HepG2 (cell line): ENCODE results near the gene IL27RA. TPM values are rescaled to one million over a fixed set of nuclear protein-coding genes. Genes with fewer than 3 reads are reported as not detected.

ENCODE experiments used
- ATAC-seq: fragments of 200-7000 bp; cut with Tn5 transposase; 3 replicates; pipeline ENCODE4 v1.9.1; 2020; ENCODE audit warnings: mild to moderate bottlenecking, moderate library complexity
- BruUV-seq: library from RNA; stranded (reverse); fragments of 400-500 nt; replicated peaks from 2 replicates; lab custom pipeline; 2021; lab: Mats Ljungman, UMichigan
- CTCF ChIA-PET: fragments of 300-600 bp; formaldehyde crosslinking; extraction: SDS; loops from one replicate; lab custom pipeline; 2021; ENCODE audit warnings: low total read pairs, inconsistent platforms, low intra/inter-chr PET ratio; lab: Yijun Ruan, JAX
- POLR2A ChIA-PET: fragments of 350-600 bp; sonication (Branson Sonifier 250); formaldehyde crosslinking; loops from one replicate; lab custom pipeline; 2020; ENCODE audit warnings: antibody characterized with exemption, inconsistent platforms; lab: Yijun Ruan, JAX
- DNase-seq: peaks from one replicate; pipeline ENCODE4 v3.0.0-alpha.2; 2015; ENCODE audit warnings: low spot score
- FAIRE-seq: peaks from 3 replicates; lab custom pipeline; 2011; peaks lifted over from hg19 to GRCh38; lab: Jason Lieb, UNC
- H2AFZ ChIP-seq: one replicate; pipeline ENCODE4 v1.6.1; 2011; ENCODE audit warnings: low read length, inconsistent platforms
- H3K27ac ChIP-seq: fragments of 300-600 bp; 3 replicates; pipeline ENCODE4 v1.8.0; 2011; ENCODE audit warnings: mixed run types, mild to moderate bottlenecking, mixed read lengths, low read length, inconsistent platforms; ENCODE audit not compliant: insufficient read depth; ENCODE audit errors: extremely low read length
- H3K27me3 ChIP-seq, 2 experiments: fragments of 200-600 bp in 1 of 2; 2 replicates in 1 of 2; 3 replicates in 1 of 2; pipeline versions ENCODE4 v1.6.0 to v1.8.0; 2011; ENCODE audit warnings: low read length in 2 of 2, mild to moderate bottlenecking in 2 of 2, moderate library complexity in 2 of 2, inconsistent platforms in 1 of 2; ENCODE audit not compliant: insufficient read depth in 2 of 2, control insufficient read depth in 1 of 2
- H3K36me3 ChIP-seq, 2 experiments: fragments of 200-600 bp in 1 of 2; replicated peaks in 1 of 2; 2 replicates in 1 of 2; 3 replicates in 1 of 2; pipeline versions ENCODE4 v1.5.1 to v1.8.0; 2011; ENCODE audit warnings: low read length in 2 of 2, inconsistent platforms in 1 of 2; ENCODE audit not compliant: insufficient read depth in 2 of 2, control insufficient read depth in 1 of 2
- H3K4me1 ChIP-seq: 2 replicates; pipeline ENCODE4 v1.5.1; 2012; ENCODE audit warnings: low read length, inconsistent platforms; ENCODE audit not compliant: insufficient read depth
- H3K4me2 ChIP-seq: 2 replicates; pipeline ENCODE4 v1.6.0; 2011; ENCODE audit warnings: low read depth, low read length, inconsistent platforms
- H3K4me3 ChIP-seq, 3 experiments: fragments of 200-600 bp in 1 of 3; sonication (generic), shearing (Covaris generic) in 1 of 3; replicated peaks in 1 of 3; 2 replicates each; pipeline ENCODE4 v1.5.1; 2011 to 2016; ENCODE audit warnings: low read length in 3 of 3, inconsistent platforms in 2 of 3, low read depth in 2 of 3, mild to moderate bottlenecking in 2 of 3, control low read depth in 1 of 3, mixed read lengths in 1 of 3; ENCODE audit not compliant: insufficient read depth in 1 of 3
- H3K79me2 ChIP-seq: one replicate; pipeline ENCODE4 v1.6.1; 2011; ENCODE audit warnings: low read length, inconsistent platforms; ENCODE audit not compliant: insufficient read depth
- H3K9ac ChIP-seq: 2 replicates; pipeline ENCODE4 v1.6.0; 2011; ENCODE audit warnings: mild to moderate bottlenecking, low read depth, low read length, inconsistent platforms; ENCODE audit not compliant: insufficient read depth
- H3K9me3 ChIP-seq: 2 replicates; pipeline ENCODE4 v1.5.1; 2012; ENCODE audit warnings: mild to moderate bottlenecking, low read length
- H4K20me1 ChIP-seq: 2 replicates; pipeline ENCODE4 v1.6.0; 2011; ENCODE audit warnings: inconsistent platforms, mild to moderate bottlenecking, low read length, moderate library complexity; ENCODE audit not compliant: insufficient read depth
- ELF1 ChIP-seq: sonication (generic); formaldehyde crosslinking; IDR thresholded peaks from 2 replicates; pipeline ENCODE4 v1.4.0; 2020; ENCODE audit warnings: missing genetic modification reagents
- ELF3 ChIP-seq: IDR thresholded peaks from 2 replicates; pipeline ENCODE4 v1.6.1; 2016; ENCODE audit warnings: missing genetic modification reagents, missing compliant biosample characterization
- HOXA9 ChIP-seq: sonication (generic); formaldehyde crosslinking; IDR thresholded peaks from 2 replicates; pipeline ENCODE4 v1.8.1; 2022; ENCODE audit warnings: missing genetic modification reagents, mild to moderate bottlenecking, moderate library complexity, borderline replicate concordance
- MIXL1 ChIP-seq: IDR thresholded peaks from 2 replicates; pipeline ENCODE4 v1.6.1; 2016
- NONO ChIP-seq, 2 experiments: fragments of 450-650 bp in 1 of 2; sonication (generic) in 1 of 2; formaldehyde crosslinking in 1 of 2; IDR thresholded peaks in 1 of 2; conservative IDR thresholded peaks in 1 of 2; 2 replicates each; pipeline versions ENCODE4 v1.6.1 to v1.8.0; 2017 to 2022; ENCODE audit warnings: mild to moderate bottlenecking in 1 of 2, missing genetic modification reagents in 1 of 2, moderate library complexity in 1 of 2
- ZNF30 ChIP-seq: sonication (generic); formaldehyde crosslinking; IDR thresholded peaks from 2 replicates; pipeline ENCODE4 v1.5.0; 2020; ENCODE audit warnings: mild to moderate bottlenecking, missing genetic modification reagents
- ZNF749 ChIP-seq: sonication (generic); formaldehyde crosslinking; IDR thresholded peaks from 2 replicates; pipeline ENCODE4 v1.8.0; 2022; ENCODE audit warnings: mild to moderate bottlenecking, missing genetic modification reagents, moderate library complexity, borderline replicate concordance
- whole genome bisulfite sequencing: methylation state at CpG from one replicate; pipeline ENCODE4 v1.1.6; 2017; ENCODE audit warnings: low lambda C conversion rate; 5-methylcytosine and 5-hydroxymethylcytosine counted together
- in situ Hi-C: cut with HindIII; loops from 2 replicates; pipeline ENCODE4 v1.10.0; 2017; ENCODE audit warnings: low pct_unique_long_range_greater_than_20kb; ENCODE audit not compliant: extremely low pct_ligation_motif_present
- intact Hi-C: fragments of 100-400 bp; cut with micrococcal nuclease; formaldehyde crosslinking; loops from one replicate; pipeline ENCODE4 v1.10.0; 2022; ENCODE audit not compliant: unreplicated experiment
- polyA plus RNA-seq, 8 experiments: library from polyadenylated mRNA; depleted of rRNA in 3 of 8; stranded (reverse) in 7 of 8; unstranded in 1 of 8; fragments of >200 nt; fragmentation: Illumina TruSeq in 4 of 8; extraction: Trizol in 4 of 8; gene quantifications; 2 replicates each; pipeline versions ENCODE4 v1.2.1 to v1.2.3, GENCODE V29; 2011 to 2016; ENCODE audit warnings: low read depth in 4 of 8, missing spikeins in 1 of 8, mixed read lengths in 1 of 8; ENCODE audit not compliant: insufficient read depth in 1 of 8
- total RNA-seq, 5 experiments: library from RNA; depleted of rRNA; stranded (reverse); fragments of >200 nt; fragmentation: Illumina TruSeq; extraction: Trizol; gene quantifications; 2 replicates each; pipeline ENCODE4 v1.2.3, GENCODE V29; 2016; ENCODE audit warnings: low read depth in 1 of 5
- TF ChIP-seq, protein P1 (sequence below): sonication (generic); formaldehyde crosslinking; IDR thresholded peaks from 2 replicates; pipeline ENCODE4 v1.4.0; 2020; ENCODE audit warnings: missing genetic modification reagents, borderline replicate concordance
- TF ChIP-seq, protein P2 (sequence below): sonication (generic); formaldehyde crosslinking; IDR thresholded peaks from 2 replicates; pipeline ENCODE4 v1.4.0; 2020; ENCODE audit warnings: mild to moderate bottlenecking, low read depth, missing genetic modification reagents

Gene IL27RA
- total and polyA plus RNA-seq, 2 of the 13 experiments (the other 11 are each of a cell fraction or from before 2014, with no cell fraction given): 3.5 to 8.1 TPM

DNA sequence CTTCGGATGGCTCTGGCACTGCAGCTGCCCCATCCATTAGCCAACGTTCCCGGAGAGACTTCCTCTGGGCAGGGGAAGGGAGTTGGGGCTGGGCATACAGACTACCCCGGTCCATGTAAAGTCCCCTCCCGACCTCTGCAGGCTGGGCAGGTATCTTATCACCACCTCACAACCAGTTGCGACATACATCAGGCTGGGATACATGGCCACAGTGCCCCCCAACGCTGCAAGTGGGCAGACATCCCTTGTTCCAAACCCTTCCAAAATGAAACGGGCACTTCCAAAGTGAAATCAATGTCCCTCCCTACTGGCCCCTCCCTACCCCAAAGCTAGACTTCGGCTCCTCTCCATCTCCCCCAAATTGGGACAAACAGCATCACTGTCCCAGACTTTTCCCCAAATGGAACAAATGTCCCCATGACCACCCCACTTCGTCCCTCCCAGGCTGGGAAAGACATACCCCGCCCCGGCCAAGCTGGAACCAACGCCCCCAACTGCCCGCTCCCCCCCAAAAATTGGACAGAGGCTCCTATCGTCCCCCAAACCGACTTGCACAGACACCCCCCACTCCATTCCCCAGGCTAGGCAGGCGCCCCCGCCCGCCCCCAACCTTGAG is 25.3 kb downstream of the IL27RA start:
- Histone ChIP-seq H2AFZ (no peak overlapping the region), H3K4me2 (no peak overlapping the region), H3K36me3 (no peaks in the 10 kb centered on the region), H4K20me1 (no peaks in the 10 kb centered on the region), H3K27me3 (no peaks in the 10 kb centered on the region), H3K4me3 (no peak overlapping the region), H3K9me3 (no peaks in the 10 kb centered on the region), H3K27ac (no peak overlapping the region), H3K79me2 (no peaks in the 10 kb centered on the region), H3K4me1 (peaks cover 32% of the 10 kb centered on the region), H3K9ac (no peak overlapping the region)
- POLR2A ChIA-PET: interaction anchor here (1.4 kb wide), 1 partner anchor 15 kb away, joined by 3 read pairs; no protein-coding TSS in a partner anchor
- CTCF ChIA-PET: no interaction called here
- DNase-seq: no peak
- 83% methylated on average over 16 of the region's 19 CpGs for WGBS
- in situ Hi-C loops (loop anchor here (25.0 kb wide), 1 partner anchor 295 kb away; the partner anchor contains the start of genes C19orf53 and MRI1), intact Hi-C loops (no loop called here)
- FAIRE-seq: no peak
- no TSS peak for BruUV-seq
- TF ChIP-seq ELF1 (CRISPR knock-in tag): no peak
- TF ChIP-seq MIXL1 (CRISPR knock-in tag): no peak
- TF ChIP-seq NONO (IDR thresholded peaks at IDR 0.05): no peak
- TF ChIP-seq NONO (CRISPR knock-in tag; conservative IDR thresholded peaks at IDR 0.05): no peak
- no peak for TF ChIP-seq ZNF30 (CRISPR knock-in tag)
- no peak for TF ChIP-seq ZNF749
- TF ChIP-seq, protein P1, sequence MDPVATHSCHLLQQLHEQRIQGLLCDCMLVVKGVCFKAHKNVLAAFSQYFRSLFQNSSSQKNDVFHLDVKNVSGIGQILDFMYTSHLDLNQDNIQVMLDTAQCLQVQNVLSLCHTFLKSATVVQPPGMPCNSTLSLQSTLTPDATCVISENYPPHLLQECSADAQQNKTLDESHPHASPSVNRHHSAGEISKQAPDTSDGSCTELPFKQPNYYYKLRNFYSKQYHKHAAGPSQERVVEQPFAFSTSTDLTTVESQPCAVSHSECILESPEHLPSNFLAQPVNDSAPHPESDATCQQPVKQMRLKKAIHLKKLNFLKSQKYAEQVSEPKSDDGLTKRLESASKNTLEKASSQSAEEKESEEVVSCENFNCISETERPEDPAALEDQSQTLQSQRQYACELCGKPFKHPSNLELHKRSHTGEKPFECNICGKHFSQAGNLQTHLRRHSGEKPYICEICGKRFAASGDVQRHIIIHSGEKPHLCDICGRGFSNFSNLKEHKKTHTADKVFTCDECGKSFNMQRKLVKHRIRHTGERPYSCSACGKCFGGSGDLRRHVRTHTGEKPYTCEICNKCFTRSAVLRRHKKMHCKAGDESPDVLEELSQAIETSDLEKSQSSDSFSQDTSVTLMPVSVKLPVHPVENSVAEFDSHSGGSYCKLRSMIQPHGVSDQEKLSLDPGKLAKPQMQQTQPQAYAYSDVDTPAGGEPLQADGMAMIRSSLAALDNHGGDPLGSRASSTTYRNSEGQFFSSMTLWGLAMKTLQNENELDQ (CRISPR knock-in tag): no peak
- no peak for TF ChIP-seq HOXA9
- TF ChIP-seq, protein P2, sequence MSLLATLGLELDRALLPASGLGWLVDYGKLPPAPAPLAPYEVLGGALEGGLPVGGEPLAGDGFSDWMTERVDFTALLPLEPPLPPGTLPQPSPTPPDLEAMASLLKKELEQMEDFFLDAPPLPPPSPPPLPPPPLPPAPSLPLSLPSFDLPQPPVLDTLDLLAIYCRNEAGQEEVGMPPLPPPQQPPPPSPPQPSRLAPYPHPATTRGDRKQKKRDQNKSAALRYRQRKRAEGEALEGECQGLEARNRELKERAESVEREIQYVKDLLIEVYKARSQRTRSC: no peak
- TF ChIP-seq ELF3 (CRISPR knock-in tag): no peak
- ATAC-seq: no peak
